ENCODE data around the gene HAVCR2. TPM values are rescaled to one million over a fixed set of nuclear protein-coding genes. Genes with fewer than 3 reads are reported as not detected.

Gene HAVCR2
- total RNA-seq, 4 donors from 2014 or later, result 2.2 to 7.3 (median 3.5) TPM

- WGBS, 2 donors, result 7 to 8% methylated on average over 33 of the region's 33 CpGs
- H3K4me3 ChIP-seq (replicated peaks in 1 of 3), result peak overlapping the region in 2 of 3 donors; percentile 67 to 86
- H3K27ac ChIP-seq, result peak overlapping the region; percentile 77 to 86 (median 81)
- no peaks in the 10 kb centered on the region for H3K27me3 ChIP-seq
- TF ChIP-seq, protein P1, sequence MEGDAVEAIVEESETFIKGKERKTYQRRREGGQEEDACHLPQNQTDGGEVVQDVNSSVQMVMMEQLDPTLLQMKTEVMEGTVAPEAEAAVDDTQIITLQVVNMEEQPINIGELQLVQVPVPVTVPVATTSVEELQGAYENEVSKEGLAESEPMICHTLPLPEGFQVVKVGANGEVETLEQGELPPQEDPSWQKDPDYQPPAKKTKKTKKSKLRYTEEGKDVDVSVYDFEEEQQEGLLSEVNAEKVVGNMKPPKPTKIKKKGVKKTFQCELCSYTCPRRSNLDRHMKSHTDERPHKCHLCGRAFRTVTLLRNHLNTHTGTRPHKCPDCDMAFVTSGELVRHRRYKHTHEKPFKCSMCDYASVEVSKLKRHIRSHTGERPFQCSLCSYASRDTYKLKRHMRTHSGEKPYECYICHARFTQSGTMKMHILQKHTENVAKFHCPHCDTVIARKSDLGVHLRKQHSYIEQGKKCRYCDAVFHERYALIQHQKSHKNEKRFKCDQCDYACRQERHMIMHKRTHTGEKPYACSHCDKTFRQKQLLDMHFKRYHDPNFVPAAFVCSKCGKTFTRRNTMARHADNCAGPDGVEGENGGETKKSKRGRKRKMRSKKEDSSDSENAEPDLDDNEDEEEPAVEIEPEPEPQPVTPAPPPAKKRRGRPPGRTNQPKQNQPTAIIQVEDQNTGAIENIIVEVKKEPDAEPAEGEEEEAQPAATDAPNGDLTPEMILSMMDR (IDR thresholded peaks at IDR 0.05), result no peak
- no peak for TF ChIP-seq POLR2A (IDR thresholded peaks at IDR 0.05)
- H3K36me3 ChIP-seq, result no peaks in the 10 kb centered on the region
- no peaks in the 10 kb centered on the region for H3K9me3 ChIP-seq
- intact Hi-C loops (cut with DNase I), result loop anchor here (10.0 kb wide), 1 partner anchor 591 kb away; the partner anchor contains the start of gene THG1L
- peaks cover 10% of the 10 kb centered on the region in 2 donors for H3K4me1 ChIP-seq
- peak; percentile 40 to 44 for DNase-seq
These were observed 34.5 kb upstream of the HAVCR2 start for GRCh38 chr5:157143127-157143971.

DNA sequence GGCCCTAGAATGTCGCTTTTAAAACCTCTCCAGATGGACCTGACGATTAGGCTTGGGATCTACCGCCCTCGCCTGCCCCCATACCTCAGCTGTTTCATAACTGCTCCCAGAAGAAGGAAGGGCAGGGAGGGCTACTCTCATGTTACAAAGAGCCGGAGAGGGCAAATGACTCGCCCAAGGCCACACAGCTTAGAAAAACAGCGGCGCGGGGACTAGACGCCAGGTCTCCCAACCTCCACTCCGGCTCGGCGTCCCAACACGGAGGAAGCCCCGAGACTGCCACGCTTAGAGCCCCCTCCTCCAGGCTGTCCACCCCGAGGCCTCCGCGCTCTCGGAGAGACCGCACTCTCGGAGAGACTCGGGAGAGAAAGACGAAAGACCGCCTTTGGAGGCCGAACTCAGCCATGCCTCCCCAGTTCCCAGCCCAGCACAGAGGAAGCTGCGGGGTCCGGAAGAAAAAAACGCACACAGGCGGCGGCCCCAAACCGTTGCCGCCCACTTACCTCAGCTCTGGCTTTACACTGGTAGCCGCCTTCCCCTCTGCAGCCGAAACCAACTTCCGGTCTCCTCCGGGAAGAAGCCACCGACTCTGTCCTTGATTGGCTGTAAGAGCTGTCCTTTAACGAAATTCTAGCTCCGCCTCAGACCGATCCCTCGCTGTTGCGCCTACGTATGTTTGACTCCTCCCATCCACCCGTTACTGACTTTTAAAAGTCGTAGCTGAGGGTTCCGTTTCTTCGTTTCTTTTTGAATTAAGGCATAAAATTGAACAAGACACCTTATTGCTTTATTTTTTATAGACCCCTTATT is 33.7 kb upstream of the HAVCR2 start, which contains the start of gene MED7:
TSS of gene MED7 (minus strand) at position 549 of the 810 bp plus-strand sequence. CDS start 3,434 bp downstream, outside the sequence.
- peak; percentile 5 to 84 for TF ChIP-seq POLR2A (IDR thresholded peaks at IDR 0.05)
- TF ChIP-seq, protein P1 (IDR thresholded peaks at IDR 0.05), result no peak
- peaks cover 10% of the 10 kb centered on the region in 2 donors for H3K4me1 ChIP-seq
- H3K27ac ChIP-seq, result peak within 1 kb of the TSS; percentile 77 to 86 (median 81)
- intact Hi-C loops (cut with DNase I), result loop anchor here (10.0 kb wide), 1 partner anchor 592 kb away; the partner anchor contains the start of gene THG1L
- peak within 1 kb of the TSS; percentile 67 to 86 (median 76) for H3K4me3 ChIP-seq (replicated peaks in 1 of 3)
- DNase-seq, result peak; percentile 92 to 93
- no peaks in the 10 kb centered on the region for H3K27me3 ChIP-seq
- peaks cover 5 to 6% of the 10 kb centered on the region in 2 donors for H3K36me3 ChIP-seq
- H3K9me3 ChIP-seq, result no peaks in the 10 kb centered on the region
- 0 to 1% methylated on average over 24 to 47 of the region's 48 CpGs for WGBS, 2 donors

- Histone ChIP-seq H3K4me3 (replicated peaks in 1 of 3) (no peak overlapping the region), H3K27me3 (no peaks in the 10 kb centered on the region), H3K9me3 (no peaks in the 10 kb centered on the region), H3K36me3 (peaks cover 8 to 13% of the 10 kb centered on the region in 2 donors), H3K27ac (no peak overlapping the region), H3K4me1 (peaks cover 10 to 17% of the 10 kb centered on the region in 2 donors)
- 84 to 90% methylated on average over 6 of the region's 6 CpGs for WGBS, 2 donors
- intact Hi-C loops (cut with DNase I), result no loop called here
- DNase-seq, result no peak
- TF ChIP-seq, protein P1 (IDR thresholded peaks at IDR 0.05), result no peak
- no peak for TF ChIP-seq POLR2A (IDR thresholded peaks at IDR 0.05)
These were observed 28.8 kb upstream of the HAVCR2 start for GRCh38 chr5:157137691-157138090.

GRCh38 chr5:157132281-157132612 is 23.4 kb upstream of the HAVCR2 start:
- intact Hi-C loops (cut with DNase I), result no loop called here

More at GRCh38 chr5:157132281-157132612, 23.4 kb upstream of the HAVCR2 start:
- DNase-seq, result no peak
- peaks cover 0 to 7% of the 10 kb centered on the region in 2 donors for H3K4me1 ChIP-seq
- H3K4me3 ChIP-seq (replicated peaks in 1 of 3), result no peak overlapping the region
- H3K9me3 ChIP-seq, result no peaks in the 10 kb centered on the region
- no peaks in the 10 kb centered on the region for H3K27me3 ChIP-seq
- H3K27ac ChIP-seq, result no peak overlapping the region
- TF ChIP-seq POLR2A (IDR thresholded peaks at IDR 0.05), result no peak
- TF ChIP-seq, protein P1 (IDR thresholded peaks at IDR 0.05), result no peak
- WGBS, 2 donors, result 16 to 30% methylated on average over 1 of the region's 1 CpG
- peaks cover 0 to 6% of the 10 kb centered on the region in 2 donors for H3K36me3 ChIP-seq

Measured in thyroid gland (tissue), 4 donors.